IMR-90 (cell line): ENCODE measurements around the gene FDPS. TPM values are rescaled to one million over a fixed set of nuclear protein-coding genes. Genes with fewer than 3 reads are reported as not detected.

Source experiments
- ATAC-seq: fragments of 200-7000 bp; cut with Tn5 transposase; 2 replicates; pipeline ENCODE4 v1.9.1; 2020; ENCODE audit warnings: low read depth, mild to moderate bottlenecking, moderate library complexity
- BruUV-seq: library from RNA; stranded (reverse); fragments of 400-500 nt; replicated peaks from 2 replicates; lab custom pipeline; 2021; lab: Mats Ljungman, UMichigan
- CTCF ChIA-PET: fragments of 300-600 bp; formaldehyde crosslinking; extraction: SDS; loops from one replicate; lab custom pipeline; 2021; ENCODE audit warnings: antibody characterized with exemption; lab: Yijun Ruan, JAX
- POLR2A ChIA-PET: fragments of 300-600 bp; sonication (Branson Sonifier 250); formaldehyde crosslinking; loops from one replicate; lab custom pipeline; 2022; ENCODE audit warnings: antibody characterized with exemption; ENCODE audit not compliant: unreplicated experiment; lab: Charles Lee
- DNase-seq: peaks from one replicate; pipeline ENCODE4 v3.0.0; 2013
- H2AFZ ChIP-seq: replicated peaks from 2 replicates; pipeline ENCODE3; 2013; ENCODE audit warnings: low read length, mild to moderate bottlenecking; ENCODE audit not compliant: poor library complexity
- H2AK5ac ChIP-seq: 2 replicates; pipeline ENCODE4 v1.6.1; 2013; ENCODE audit warnings: low read depth, low read length, inconsistent platforms
- H2AK9ac ChIP-seq: replicated peaks from 2 replicates; pipeline ENCODE3; 2013; ENCODE audit warnings: mild to moderate bottlenecking, low read depth, low read length, moderate library complexity; ENCODE audit not compliant: poor library complexity
- H2BK120ac ChIP-seq: 2 replicates; pipeline ENCODE4 v1.6.1; 2013; ENCODE audit warnings: low read depth, low read length, inconsistent platforms
- H2BK15ac ChIP-seq: 3 replicates; pipeline ENCODE4 v1.6.1; 2013; ENCODE audit warnings: low read depth, low read length, inconsistent platforms
- H2BK20ac ChIP-seq: 2 replicates; pipeline ENCODE4 v1.6.1; 2013; ENCODE audit warnings: low read depth, mild to moderate bottlenecking, inconsistent platforms, low read length, moderate library complexity
- H2BK5ac ChIP-seq: 2 replicates; pipeline ENCODE4 v1.6.1; 2013; ENCODE audit warnings: mild to moderate bottlenecking, low read depth, low read length, inconsistent platforms; ENCODE audit not compliant: poor library complexity, severe bottlenecking
- H3K14ac ChIP-seq: replicated peaks from 2 replicates; pipeline ENCODE4 v1.6.1; 2013; ENCODE audit warnings: low read depth, low read length, inconsistent platforms
- H3K18ac ChIP-seq: 2 replicates; pipeline ENCODE4 v1.6.1; 2013; ENCODE audit warnings: low read depth, low read length, control low read depth
- H3K23ac ChIP-seq: 2 replicates; pipeline ENCODE4 v1.6.1; 2013; ENCODE audit warnings: low read depth, low read length, inconsistent platforms
- H3K27ac ChIP-seq: 2 replicates; pipeline ENCODE4 v1.5.1; 2013; ENCODE audit warnings: mild to moderate bottlenecking, control low read depth, low read length; ENCODE audit not compliant: insufficient read depth
- H3K27me3 ChIP-seq: 2 replicates; pipeline ENCODE4 v1.6.1; 2013; ENCODE audit warnings: low read length; ENCODE audit not compliant: control insufficient read depth, insufficient read depth
- H3K36me3 ChIP-seq: 2 replicates; pipeline ENCODE4 v1.6.1; 2013; ENCODE audit warnings: low read length, mixed read lengths; ENCODE audit not compliant: control insufficient read depth, insufficient read depth
- H3K4ac ChIP-seq: 2 replicates; pipeline ENCODE4 v1.6.1; 2013; ENCODE audit warnings: low read depth, low read length, inconsistent platforms
- H3K4me1 ChIP-seq: 2 replicates; pipeline ENCODE4 v1.6.1; 2013; ENCODE audit warnings: low read length, mixed read lengths; ENCODE audit not compliant: control insufficient read depth, insufficient read depth
- H3K4me2 ChIP-seq: 2 replicates; pipeline ENCODE4 v1.6.1; 2013; ENCODE audit warnings: low read depth, mild to moderate bottlenecking, control low read depth, low read length, moderate library complexity
- H3K4me3 ChIP-seq: 2 replicates; pipeline ENCODE4 v1.5.1; 2013; ENCODE audit warnings: low read depth, mild to moderate bottlenecking, control low read depth, low read length, moderate library complexity; ENCODE audit not compliant: insufficient read depth
- H3K56ac ChIP-seq: 2 replicates; pipeline ENCODE4 v1.6.1; 2013; ENCODE audit warnings: low read length, inconsistent platforms; ENCODE audit not compliant: insufficient read depth; ENCODE audit errors: extremely low read depth
- H3K79me1 ChIP-seq, 2 experiments: 2 replicates each; pipeline ENCODE4 v1.6.1; 2013; ENCODE audit warnings: low read length in 2 of 2, inconsistent platforms in 1 of 2, low read depth in 1 of 2
- H3K9ac ChIP-seq: 2 replicates; pipeline ENCODE4 v1.6.1; 2013; ENCODE audit warnings: low read depth, low read length, control low read depth
- H3K9me1 ChIP-seq: 2 replicates; pipeline ENCODE4 v1.6.1; 2013; ENCODE audit warnings: low read length, inconsistent platforms; ENCODE audit not compliant: insufficient read depth
- H3K9me3 ChIP-seq: 2 replicates; pipeline ENCODE4 v1.6.1; 2013; ENCODE audit warnings: low read length; ENCODE audit not compliant: control insufficient read depth, insufficient read depth
- H4K20me1 ChIP-seq: 2 replicates; pipeline ENCODE4 v1.6.1; 2013; ENCODE audit warnings: low read length, inconsistent platforms; ENCODE audit not compliant: insufficient read depth
- H4K5ac ChIP-seq: 2 replicates; pipeline ENCODE4 v1.6.1; 2013; ENCODE audit warnings: mild to moderate bottlenecking, low read depth, low read length, control low read depth
- H4K8ac ChIP-seq, 2 experiments: 2 replicates each; pipeline ENCODE4 v1.6.1; 2013; ENCODE audit warnings: low read depth in 2 of 2, low read length in 2 of 2, control low read depth in 1 of 2, inconsistent platforms in 1 of 2
- H4K91ac ChIP-seq: 2 replicates; pipeline ENCODE4 v1.6.1; 2013; ENCODE audit warnings: low read depth, low read length, inconsistent platforms; ENCODE audit not compliant: insufficient read depth
- MAZ ChIP-seq: IDR thresholded peaks from 2 replicates; pipeline ENCODE4 v1.6.1; 2012; ENCODE audit warnings: low read depth, mild to moderate bottlenecking, low read length, improper control_type of control experiment, moderate library complexity, borderline replicate concordance
- RAD21 ChIP-seq: IDR thresholded peaks from 2 replicates; pipeline ENCODE4 v1.6.1; 2012; ENCODE audit warnings: low read length, improper control_type of control experiment
- USF2 ChIP-seq: fragments of 150-350 bp; IDR thresholded peaks from 2 replicates; pipeline ENCODE4 v1.6.1; 2017; ENCODE audit warnings: mild to moderate bottlenecking, antibody characterized with exemption, low read length, low read depth
- WGBS, 2 experiments: methylation state at CpG; one replicate each; pipeline versions ENCODE4 v1.1.5 to v1.1.7; 2013; ENCODE audit warnings: missing lambda C conversion rate in 2 of 2; ENCODE audit not compliant: insufficient read length in 1 of 2; ENCODE audit errors: extremely low coverage in 2 of 2; 5-methylcytosine and 5-hydroxymethylcytosine counted together
- dilution Hi-C: fragments of 300-500 bp; cut with HindIII; formaldehyde crosslinking; loops from one replicate; pipeline ENCODE4 v1.14.3; 2018; ENCODE audit warnings: low sequenced_read_pairs; ENCODE audit not compliant: unreplicated experiment
- in situ Hi-C: fragments of 300-500 bp; cut with MboI; formaldehyde crosslinking; loops from 3 replicates; pipeline ENCODE4 v1.14.3; 2019; ENCODE audit warnings: low sequenced_read_pairs, inconsistent platforms, mixed read lengths
- intact Hi-C: fragments of 100-400 bp; cut with micrococcal nuclease; formaldehyde crosslinking; loops from 2 replicates; pipeline ENCODE4 v1.10.0; 2022
- polyA plus RNA-seq, 3 experiments: library from polyadenylated mRNA; depleted of rRNA; stranded (reverse); fragments of >200 nt; gene quantifications; 2 replicates each; pipeline ENCODE4 v1.2.3, GENCODE V29; 2012; ENCODE audit warnings: low replicate concordance in 1 of 3
- total RNA-seq: library from RNA; depleted of rRNA; stranded (reverse); fragments of >200 nt; gene quantifications from 2 replicates; pipeline ENCODE4 v1.2.3, GENCODE V29; 2012

The FDPS gene
- total and polyA plus RNA-seq, 2 of the 4 experiments (the other 2 are of a cell fraction): 183 to 191 TPM

- H4K91ac ChIP-seq: peak within 1 kb of the TSS; percentile 48
- H3K9ac ChIP-seq: peak within 1 kb of the TSS; percentile 67
- peak; percentile 49 for DNase-seq
- peak within 1 kb of the TSS; percentile 72 for H3K27ac ChIP-seq
- H3K4ac ChIP-seq: peak within 1 kb of the TSS; percentile 91
- WGBS, 2 experiments: 18% methylated on average over 3 of the region's 51 CpGs; no CpG with 5 or more reads in 1 of the 2 experiments
- peak within 1 kb of the TSS; percentile 33 to 81; a peak in 2 of 4 replicates for H4K8ac ChIP-seq
- H3K36me3 ChIP-seq: peaks cover 10% of the 10 kb centered on the region
- peak within 1 kb of the TSS; percentile 55 for H2BK5ac ChIP-seq
- ChIA-PET CTCF (no interaction called here), POLR2A (interaction anchor here (0.6 kb wide), 1 partner anchor 21 kb away, joined by 12 read pairs; no protein-coding TSS in a partner anchor)
- no TSS peak for BruUV-seq
- peaks cover 16% of the 10 kb centered on the region; the same call in 1 of the 2 replicates for H3K4me1 ChIP-seq
- H2BK20ac ChIP-seq: no peak within 1 kb of the TSS
- H4K20me1 ChIP-seq: peaks cover 14% of the 10 kb centered on the region
- TF ChIP-seq MAZ (peak; percentile 90; the same call in 1 of the 2 replicates), USF2 (no peak), RAD21 (no peak)
- H2AK9ac ChIP-seq: peak within 1 kb of the TSS; percentile 96
- intact Hi-C loops: loop anchor here (5.0 to 10.0 kb wide), 3 partner anchors 116 to 326 kb away; partner anchors contain the start of genes MTX1 and THBS3
- H2AK5ac ChIP-seq: peak within 1 kb of the TSS; percentile 71
- peak within 1 kb of the TSS; percentile 90 for H3K4me3 ChIP-seq
- no peaks in the 10 kb centered on the region for H3K27me3 ChIP-seq
- H3K18ac ChIP-seq: peak within 1 kb of the TSS; percentile 31; the same call in 1 of the 2 replicates
- no peaks in the 10 kb centered on the region for H3K9me3 ChIP-seq
- dilution Hi-C loops: no loop called here
- H3K56ac ChIP-seq: no peak within 1 kb of the TSS
- H3K79me1 ChIP-seq: peaks cover 6 to 59% of the 10 kb centered on the region in 2 experiments
- no peak within 1 kb of the TSS for H2BK120ac ChIP-seq
- peak within 1 kb of the TSS; percentile 73 for H3K14ac ChIP-seq
- H3K4me2 ChIP-seq: peak within 1 kb of the TSS; percentile 91
- in situ Hi-C loops: no loop called here
- H3K23ac ChIP-seq: peak within 1 kb of the TSS; percentile 89
- H2BK15ac ChIP-seq: no peak within 1 kb of the TSS
- peak within 1 kb of the TSS; percentile 90 for H2AFZ ChIP-seq
- ATAC-seq: peak; percentile 20
- H4K5ac ChIP-seq: peak within 1 kb of the TSS; percentile 21
- peaks cover 16% of the 10 kb centered on the region; the same call in 1 of the 2 replicates for H3K9me1 ChIP-seq
These were observed 12.3 kb downstream of the FDPS start, which contains the start of gene RUSC1 for GRCh38 chr1:155320661-155321617. TSS of gene RUSC1 (plus strand) at chr1:155320894. CDS start at chr1:155321774, 880 bp downstream.
